Upper lobe of left lung (tissue), 4 donors: ENCODE measurements around the gene CEP68.

Experiments used
- CTCF ChIP-seq, 6 experiments: fragments of 450-650 bp in 4 of 6; fragments of 200-600 bp in 2 of 6; sonication (generic) in 2 of 6; IDR thresholded peaks; one replicate each; pipeline ENCODE4 v1.5.1; 2016 to 2019; ENCODE audit warnings: antibody characterized with exemption in 6 of 6
- EP300 ChIP-seq, 4 donors: sonication (generic); formaldehyde crosslinking; IDR thresholded peaks; one replicate each; pipeline ENCODE4 v1.5.1; 2017; ENCODE audit warnings: antibody characterized with exemption in 4 of 4, control low read depth in 2 of 4
- POLR2A ChIP-seq, 4 donors: fragments of 450-650 bp; IDR thresholded peaks; one replicate each; pipeline ENCODE4 v1.5.1; 2016 to 2017; ENCODE audit warnings: antibody characterized with exemption in 4 of 4, mild to moderate bottlenecking in 2 of 4
- POLR2AphosphoS5 ChIP-seq, 2 donors: sonication (generic); formaldehyde crosslinking; IDR thresholded peaks; one replicate each; pipeline ENCODE4 v1.5.1; 2017; ENCODE audit warnings: antibody characterized with exemption in 2 of 2

GRCh38 chr2:65085148-65085547 is 28.9 kb downstream of the CEP68 start:
- TF ChIP-seq POLR2A (IDR thresholded peaks at IDR 0.05) (no peak), CTCF (IDR thresholded peaks at IDR 0.05) (no peak), EP300 (IDR thresholded peaks at IDR 0.05) (no peak), POLR2AphosphoS5 (IDR thresholded peaks at IDR 0.05) (no peak)
